NCI-H748 (cell line): ENCODE measurements around the gene KCTD7.
"Not testable (repeated sequence)": the region's sequence is repeated elsewhere in the genome, so short reads cannot be mapped to it uniquely, and the experiment has no call there.

Experiments used
- DNase-seq: peaks from one replicate; lab custom pipeline; 2025; ENCODE audit not compliant: unreplicated experiment; lab: John Stamatoyannopoulos, UW

KCTD7 gene

GRCh38 chr7:66628361-66629221 lies at the start of gene KCTD7:
TSS of gene KCTD7 (plus strand) at chr7:66628881. CDS start at chr7:66629065, 184 bp downstream.
- DNase-seq = peak; percentile 98

- DNase-seq = not testable (repeated sequence)
Measured at GRCh38 chr7:66580380-66580779, 48.3 kb upstream of the KCTD7 start.

GRCh38 chr7:66582816-66583489 lies 45.7 kb upstream of the KCTD7 start:
- not testable (repeated sequence) for DNase-seq

GRCh38 chr7:66583490-66584110 lies 45.1 kb upstream of the KCTD7 start:
- no peak for DNase-seq

- no peak for DNase-seq
Measured at GRCh38 chr7:66586181-66586580, 42.5 kb upstream of the KCTD7 start.

GRCh38 chr7:66588226-66588625 lies 40.5 kb upstream of the KCTD7 start:
- DNase-seq = not testable (repeated sequence)

GRCh38 chr7:66588856-66589570 lies 39.7 kb upstream of the KCTD7 start:
- DNase-seq = not testable (repeated sequence)

GRCh38 chr7:66590302-66591057 lies 38.2 kb upstream of the KCTD7 start:
- not testable (repeated sequence) for DNase-seq

GRCh38 chr7:66591058-66591798 lies 37.5 kb upstream of the KCTD7 start:
- DNase-seq = not testable (repeated sequence)

- peak; percentile 95 for DNase-seq
Measured at GRCh38 chr7:66591799-66592596, 36.7 kb upstream of the KCTD7 start.

- not testable (repeated sequence) for DNase-seq
Measured at GRCh38 chr7:66592597-66593146, 36.0 kb upstream of the KCTD7 start.

- not testable (repeated sequence) for DNase-seq
Measured at GRCh38 chr7:66594082-66594481, 34.6 kb upstream of the KCTD7 start.

GRCh38 chr7:66597461-66597860 lies 31.2 kb upstream of the KCTD7 start:
- no peak for DNase-seq

GRCh38 chr7:66602159-66602558 lies 26.5 kb upstream of the KCTD7 start:
- no peak for DNase-seq

- DNase-seq = no peak
Measured at GRCh38 chr7:66604198-66604597, 24.5 kb upstream of the KCTD7 start.

GRCh38 chr7:66606540-66607291 lies 22.0 kb upstream of the KCTD7 start:
- not testable (repeated sequence) for DNase-seq

- no peak for DNase-seq
Measured at GRCh38 chr7:66609176-66609575, 19.5 kb upstream of the KCTD7 start.

- not testable (repeated sequence) for DNase-seq
Measured at GRCh38 chr7:66614596-66614995, 14.1 kb upstream of the KCTD7 start.
